GM18909 (cell line): Measurements from ENCODE around the gene KCNMB1.

ENCODE experiments used
- ATAC-seq: cut with Tn5 transposase; IDR thresholded peaks from one replicate; pipeline ENCODE4 v1.9.1; 2021; ENCODE audit warnings: mild to moderate bottlenecking; ENCODE audit not compliant: unreplicated experiment, poor library complexity

The KCNMB1 gene, protein sequence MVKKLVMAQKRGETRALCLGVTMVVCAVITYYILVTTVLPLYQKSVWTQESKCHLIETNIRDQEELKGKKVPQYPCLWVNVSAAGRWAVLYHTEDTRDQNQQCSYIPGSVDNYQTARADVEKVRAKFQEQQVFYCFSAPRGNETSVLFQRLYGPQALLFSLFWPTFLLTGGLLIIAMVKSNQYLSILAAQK

DNA sequence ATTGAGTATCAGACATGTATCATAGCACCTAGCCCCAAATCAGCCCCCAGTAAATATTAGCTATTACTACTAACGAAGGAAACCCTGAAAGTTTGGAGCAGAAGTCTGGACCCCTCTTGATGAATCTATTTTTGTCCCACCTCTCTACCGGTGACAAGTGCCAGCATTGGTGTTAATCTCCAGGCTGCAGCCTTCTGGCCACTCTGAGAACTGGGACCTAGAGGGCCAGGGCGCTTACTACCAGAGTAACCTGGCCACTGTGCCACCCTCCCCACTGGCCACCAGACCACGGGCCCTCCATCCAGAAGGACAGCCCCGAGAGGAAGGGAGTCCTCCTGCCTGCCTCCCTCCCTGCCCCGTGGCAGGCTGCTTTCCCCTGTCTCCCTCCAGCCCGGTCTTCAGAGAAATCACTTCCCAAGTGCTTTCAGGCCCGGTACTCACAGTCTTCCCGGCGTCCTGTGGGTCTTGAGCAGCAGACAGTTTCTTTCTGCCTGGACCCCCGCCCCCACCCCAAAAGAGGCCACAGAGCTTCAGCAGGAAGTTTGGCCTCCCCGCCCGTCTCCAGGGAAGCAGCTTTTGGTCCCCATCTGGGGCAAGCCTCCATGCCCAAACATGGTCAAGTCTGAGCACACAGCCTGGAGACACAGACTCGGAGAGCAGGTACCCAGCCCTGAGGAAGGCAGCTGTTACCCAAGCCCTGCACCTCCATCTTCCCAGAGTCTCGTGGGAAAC, at the start of gene KCNMB1:
Gene KCNMB1, minus strand, starts transcription at position 550 of the 732 bp plus-strand sequence. CDS start 3,920 bp downstream, outside the sequence.
- ATAC-seq = no peak

DNA sequence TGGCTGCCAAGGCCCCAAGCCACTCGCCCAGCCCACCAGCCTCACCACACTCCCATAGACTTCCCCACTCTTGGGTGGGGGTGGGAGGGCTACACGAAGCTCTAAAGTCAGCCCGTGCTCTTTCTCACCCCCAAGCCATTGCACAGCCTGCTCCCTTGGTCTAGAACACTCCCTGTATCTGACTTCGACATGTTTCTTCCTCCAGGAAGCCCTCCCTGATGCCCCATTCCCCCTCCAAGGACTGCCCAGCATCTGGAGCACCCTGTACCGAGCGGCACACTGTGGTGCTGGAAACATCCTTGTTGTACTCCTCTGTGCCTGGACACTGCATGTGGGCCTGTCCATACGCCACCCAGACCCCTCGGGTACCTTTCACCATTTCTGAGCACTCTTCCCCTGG, 49.4 kb upstream of the KCNMB1 start:
- no peak for ATAC-seq

DNA sequence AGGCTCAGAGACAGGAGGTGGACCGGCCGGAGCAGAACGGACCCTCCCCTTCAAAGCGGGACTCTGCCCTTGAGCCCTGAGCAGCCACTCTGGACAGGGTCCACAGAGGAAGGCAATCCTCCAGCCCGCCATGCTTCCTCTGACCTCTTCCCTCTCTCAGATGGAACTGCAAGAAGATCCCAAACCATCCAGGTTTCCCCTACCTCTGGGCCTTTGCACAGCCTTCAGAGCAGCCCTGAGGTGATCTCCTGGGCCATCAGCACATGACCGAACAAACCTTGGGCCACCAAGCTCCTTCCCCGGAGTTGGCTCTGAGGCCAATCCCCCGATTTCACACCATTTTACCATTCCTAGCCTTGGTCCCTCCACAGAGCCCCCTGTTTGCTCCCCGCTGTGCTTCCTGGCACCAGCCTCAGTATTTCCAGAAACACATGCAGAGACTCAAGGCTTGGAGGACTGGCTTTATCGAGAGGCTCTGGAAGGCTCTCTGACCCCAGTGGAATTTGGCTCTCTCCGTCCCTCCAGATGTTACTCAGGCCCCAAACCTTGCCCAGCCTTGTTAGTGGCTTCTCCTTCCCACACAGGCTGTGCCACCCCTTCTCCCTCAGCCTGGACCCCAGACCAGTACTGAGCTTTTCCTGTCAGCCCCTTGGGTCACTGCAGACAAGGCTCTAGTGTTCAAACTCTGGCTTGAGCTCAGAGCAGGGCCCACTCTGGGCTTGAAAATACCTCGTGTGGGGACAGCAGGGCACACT, 48.6 kb upstream of the KCNMB1 start:
- ATAC-seq = no peak

DNA sequence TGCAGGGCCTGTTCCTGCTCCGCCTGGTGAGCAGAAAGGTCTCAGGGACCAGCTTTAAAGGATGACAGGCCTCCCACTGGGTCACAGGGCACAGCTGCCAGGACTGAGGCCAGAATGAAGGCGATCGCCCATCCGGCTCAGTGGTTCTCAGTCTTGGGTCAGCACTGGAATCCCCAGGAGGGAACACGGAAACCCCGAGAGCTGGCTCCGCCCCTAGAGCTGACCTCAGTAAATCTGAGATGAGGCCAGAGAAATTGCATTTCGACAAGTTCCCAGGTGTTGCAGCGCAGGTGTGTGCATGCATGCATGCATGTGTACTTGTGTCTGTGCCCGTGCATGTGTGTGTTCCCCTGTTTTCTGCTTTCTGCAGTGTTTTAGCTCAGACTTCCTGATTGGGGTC, 47.2 kb upstream of the KCNMB1 start:
- no peak for ATAC-seq

DNA sequence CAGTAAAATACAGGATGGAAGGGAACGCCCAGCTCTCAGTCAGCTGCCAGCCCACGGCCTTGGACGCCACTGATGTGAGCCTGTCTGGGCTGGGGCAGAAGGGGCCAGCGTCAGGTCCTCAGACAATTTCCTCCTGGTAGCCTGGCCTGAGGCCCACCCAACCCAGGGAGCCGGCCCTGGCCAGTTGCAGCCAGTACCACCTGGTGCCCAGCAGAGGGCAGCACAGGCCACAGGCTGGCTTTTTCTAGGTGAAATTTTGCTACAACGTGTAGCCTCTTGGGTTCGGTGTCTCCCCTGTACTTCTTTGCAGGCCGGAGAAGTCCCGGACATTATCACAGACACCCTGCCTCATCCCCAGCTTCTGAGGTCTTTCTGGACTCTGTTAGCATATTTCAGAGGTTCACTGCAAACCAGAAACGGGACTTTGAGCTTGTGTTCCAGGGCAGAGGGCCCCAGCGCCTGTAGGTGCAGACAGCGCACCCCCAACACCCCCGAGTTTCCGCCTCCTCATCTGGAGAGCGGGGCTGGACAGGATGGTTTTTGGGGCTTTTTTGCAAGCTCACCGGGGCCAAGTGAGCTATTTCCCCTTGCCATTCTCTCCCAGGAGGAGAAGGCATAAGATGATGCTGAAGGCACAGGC, 45.9 kb upstream of the KCNMB1 start:
- ATAC-seq = no peak

DNA sequence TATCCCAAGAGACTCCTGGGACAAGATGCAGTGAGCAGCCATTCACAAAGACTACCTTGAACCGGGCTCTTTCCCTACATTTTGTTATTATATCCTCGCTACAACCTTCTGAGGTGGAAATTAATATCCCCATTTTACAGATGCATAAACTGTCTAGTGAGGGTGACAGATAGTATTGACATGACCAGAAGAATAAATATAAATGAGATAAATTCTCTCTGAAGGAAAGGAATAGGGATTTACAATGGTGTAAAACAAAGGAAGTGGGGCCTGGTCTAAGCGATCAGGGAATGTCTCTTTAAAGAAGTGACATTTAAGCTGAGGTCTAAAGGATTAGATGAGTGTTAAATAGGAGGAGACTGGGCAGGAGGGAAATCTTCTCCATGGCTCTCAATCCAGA, 43.5 kb upstream of the KCNMB1 start:
- ATAC-seq = no peak

DNA sequence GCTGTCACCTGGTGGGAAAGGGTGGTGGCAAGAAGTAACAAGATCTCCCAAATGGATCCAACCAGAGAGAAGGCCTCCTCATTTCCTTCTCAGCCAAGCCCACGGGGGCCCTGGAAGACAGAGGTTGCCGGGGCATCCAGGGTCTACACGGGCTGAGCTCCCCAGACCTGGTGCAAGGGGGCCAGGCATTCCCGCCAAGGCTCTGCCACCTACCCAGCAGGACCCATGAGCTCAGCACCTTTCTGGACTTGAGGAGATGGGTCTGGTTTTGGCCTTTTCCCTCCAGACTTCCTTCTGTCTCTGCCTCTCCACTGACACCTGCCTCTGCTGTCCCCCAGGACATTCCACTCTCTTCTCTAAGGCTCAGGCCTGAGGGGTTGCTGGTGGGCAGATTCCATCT, 42.4 kb upstream of the KCNMB1 start:
- no peak for ATAC-seq

DNA sequence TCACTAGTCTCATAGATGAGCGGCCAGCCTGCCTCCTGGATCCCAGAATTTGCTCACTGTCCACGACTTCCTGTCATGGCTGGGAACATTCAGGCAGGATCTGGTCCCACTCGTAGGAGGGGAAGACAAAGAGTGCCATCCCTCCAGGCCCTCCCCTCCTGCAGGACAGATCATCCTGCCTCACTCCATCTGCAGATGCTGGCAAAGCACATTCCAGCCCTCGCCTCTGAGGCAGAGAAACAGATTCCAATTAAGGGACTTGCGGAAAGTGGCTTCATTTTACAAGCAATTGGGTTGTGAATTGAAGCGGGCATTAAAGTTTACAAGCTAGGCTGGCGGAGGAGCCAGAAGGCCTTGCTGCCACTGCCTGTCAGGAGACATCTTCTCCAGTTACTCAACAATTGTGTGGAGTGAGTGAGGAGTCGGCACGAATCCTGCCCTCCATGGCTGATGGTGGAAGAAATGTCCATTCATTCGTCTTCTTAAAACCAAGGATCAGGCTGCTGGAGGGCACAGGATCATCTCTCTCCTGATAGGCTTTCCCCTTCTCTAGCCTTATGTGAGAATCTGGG, 41.8 kb upstream of the KCNMB1 start:
- ATAC-seq = no peak

DNA sequence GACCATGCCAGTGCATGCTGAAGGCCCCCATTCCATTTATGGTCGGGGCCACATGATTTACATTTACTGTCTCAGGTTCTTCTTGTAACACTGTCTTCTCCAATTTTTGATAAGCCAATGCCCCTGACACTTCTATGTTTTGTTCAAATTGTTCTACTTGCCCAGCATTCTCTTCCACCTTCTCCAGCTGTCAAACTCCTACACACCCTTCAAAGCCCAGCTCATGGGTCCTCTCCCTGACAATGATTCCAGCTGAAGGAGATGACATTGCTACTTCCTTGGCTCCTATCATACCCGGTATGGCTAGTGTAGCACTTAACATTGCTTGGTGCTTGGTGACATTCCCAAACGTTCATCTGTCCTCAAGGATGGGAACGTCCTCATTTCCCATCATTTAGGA, 41.1 kb upstream of the KCNMB1 start:
- no peak for ATAC-seq

DNA sequence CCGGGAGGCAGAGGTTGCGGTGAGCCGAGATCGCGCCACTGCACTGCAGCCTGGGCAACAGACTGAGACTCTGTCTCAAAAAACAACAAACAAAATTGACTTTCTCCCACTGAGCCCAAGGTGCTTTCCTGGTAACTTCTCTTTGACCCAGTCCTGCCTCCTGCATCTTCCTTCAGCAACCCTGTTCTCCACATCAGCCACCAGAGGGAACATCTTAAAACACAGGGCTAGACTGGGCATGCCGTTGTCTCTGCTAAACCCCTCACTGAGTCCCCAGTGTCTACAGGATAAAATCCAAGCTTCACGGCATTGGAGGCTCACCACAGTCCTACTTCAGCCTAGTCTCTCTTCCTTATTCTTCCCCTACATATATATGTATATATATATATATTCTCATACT, 39.8 kb upstream of the KCNMB1 start:
- no peak for ATAC-seq

DNA sequence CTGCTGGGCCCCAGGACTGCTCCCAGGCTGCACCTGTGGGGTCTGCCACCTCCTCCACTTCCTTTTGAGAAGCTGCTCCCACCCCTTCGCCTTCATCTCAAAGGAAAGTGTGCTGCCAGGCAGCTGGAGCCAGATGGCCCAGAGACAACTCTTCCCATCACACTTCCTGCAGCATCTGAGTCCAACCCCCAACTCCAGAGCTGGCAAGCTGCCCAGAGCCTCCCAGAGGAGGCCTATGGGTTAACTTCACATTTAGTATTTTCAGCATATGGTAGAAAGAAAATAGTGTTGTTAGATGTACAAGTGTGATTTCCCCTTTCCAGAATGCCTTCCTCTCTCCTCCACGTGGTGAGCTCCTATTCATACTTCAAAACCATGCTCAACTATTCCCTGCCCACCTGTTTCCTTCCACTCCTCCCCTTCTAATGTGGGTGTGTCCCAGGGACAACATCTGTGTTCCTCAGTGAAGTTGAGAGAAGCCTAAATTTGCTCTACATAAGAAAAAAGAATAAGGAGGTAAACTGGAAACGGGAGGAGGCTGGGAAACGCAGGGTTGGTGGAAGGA, 38.6 kb upstream of the KCNMB1 start:
- no peak for ATAC-seq

DNA sequence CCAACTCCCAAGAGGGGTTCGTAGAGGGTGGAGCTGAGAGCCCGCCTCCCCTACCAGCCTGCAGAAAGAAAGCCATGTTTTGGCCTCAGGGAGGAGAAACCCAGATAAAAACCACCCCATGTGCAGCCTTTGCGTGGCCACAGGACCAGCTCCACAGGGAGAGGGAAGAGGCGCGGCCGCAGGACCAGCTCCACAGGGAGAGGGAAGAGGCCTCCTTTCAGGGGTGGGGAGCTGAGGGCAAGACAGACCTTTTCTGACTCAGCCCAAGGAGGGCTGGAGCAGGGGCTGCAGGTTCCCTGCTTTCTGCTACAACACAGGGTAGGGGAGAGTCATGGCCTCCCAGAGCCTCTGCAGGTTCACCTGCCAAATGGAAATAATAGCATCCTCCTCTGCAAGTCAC, 37.6 kb upstream of the KCNMB1 start:
- ATAC-seq = no peak

DNA sequence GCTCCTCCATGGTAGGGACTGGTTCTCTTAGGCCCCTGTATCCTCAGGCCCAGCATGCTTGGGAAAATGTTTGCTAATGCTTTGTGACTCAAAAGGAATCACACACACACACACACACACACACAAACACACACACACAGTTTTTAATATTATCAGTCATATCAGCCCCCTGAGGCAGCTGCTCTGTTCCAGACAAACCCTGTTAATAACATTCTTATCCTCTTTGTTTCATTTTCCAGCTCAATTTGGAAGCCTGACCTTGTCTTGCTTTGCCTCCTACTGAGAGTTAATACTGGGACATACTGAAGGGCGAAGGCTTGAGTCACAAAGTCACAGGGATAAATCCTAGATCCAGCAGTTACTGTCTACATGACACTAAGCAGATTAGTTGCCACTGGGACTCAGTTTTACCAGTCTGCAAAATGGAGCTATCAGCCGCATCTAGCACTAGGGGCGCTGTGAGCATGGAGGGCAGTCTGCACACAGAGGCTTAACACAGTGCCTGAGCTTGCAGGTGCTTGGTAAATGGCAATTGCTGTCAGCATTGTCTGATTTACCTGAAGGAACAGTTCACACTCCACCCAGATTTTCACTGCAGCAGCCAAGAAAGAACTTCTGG, 37.1 kb upstream of the KCNMB1 start:
- ATAC-seq = no peak

DNA sequence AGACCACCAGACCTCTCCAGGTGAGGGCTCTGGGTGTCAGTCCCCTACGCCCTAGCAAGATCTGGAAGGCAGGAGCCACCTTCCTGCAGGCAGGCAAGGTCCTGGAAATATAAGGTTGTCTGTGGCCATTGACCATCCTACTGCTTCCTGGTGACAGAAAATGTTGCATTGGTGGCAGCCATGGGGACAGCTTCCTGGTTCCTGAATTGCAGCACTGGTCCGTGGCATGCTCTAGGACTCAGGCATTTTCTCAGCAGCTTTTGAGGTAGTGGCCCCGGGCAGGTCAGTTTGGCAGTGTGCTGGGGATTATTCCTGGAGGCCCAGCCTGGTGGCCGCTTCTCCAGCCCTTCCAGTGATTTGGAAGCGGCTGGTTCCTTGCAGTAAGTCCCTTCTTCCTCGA, 36.6 kb upstream of the KCNMB1 start:
- no peak for ATAC-seq

DNA sequence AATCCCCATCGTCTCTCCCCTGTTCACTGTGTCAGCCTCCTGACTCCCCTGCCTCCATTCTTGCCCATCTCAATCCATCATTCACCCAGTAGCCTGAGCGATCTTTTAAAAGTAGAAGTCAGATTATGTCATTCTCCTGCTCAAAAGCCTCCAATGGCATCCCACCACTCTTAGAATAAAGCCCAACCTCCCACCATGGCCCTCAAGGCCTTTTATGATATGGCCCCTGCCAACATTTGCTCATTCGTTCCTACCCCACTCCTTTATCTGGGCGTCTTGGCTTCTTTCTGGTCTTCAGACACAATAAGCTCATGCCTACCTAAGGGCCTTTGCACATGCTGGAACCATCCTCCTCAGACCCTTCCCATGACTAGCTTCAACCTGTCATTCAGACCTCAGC, 35.5 kb upstream of the KCNMB1 start:
- no peak for ATAC-seq

DNA sequence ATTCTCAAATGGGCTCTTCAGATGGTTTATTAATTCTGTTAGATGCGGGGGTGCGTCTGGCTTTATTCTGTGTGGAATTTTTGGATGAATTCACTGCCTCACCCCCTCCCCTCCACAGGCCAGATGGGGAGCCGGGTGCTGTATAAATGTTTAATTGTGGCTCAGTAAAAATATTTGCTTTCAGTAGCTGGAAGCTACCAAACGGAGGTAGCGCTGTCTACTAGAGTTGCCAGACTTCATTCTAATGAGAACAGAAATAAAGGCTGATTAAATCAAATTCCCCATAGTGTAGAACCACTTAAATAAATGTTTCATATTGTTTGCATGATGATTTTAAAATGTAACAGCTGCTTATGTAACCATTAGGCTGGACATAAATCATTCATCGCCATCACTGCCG, 34.5 kb upstream of the KCNMB1 start:
- ATAC-seq = no peak

DNA sequence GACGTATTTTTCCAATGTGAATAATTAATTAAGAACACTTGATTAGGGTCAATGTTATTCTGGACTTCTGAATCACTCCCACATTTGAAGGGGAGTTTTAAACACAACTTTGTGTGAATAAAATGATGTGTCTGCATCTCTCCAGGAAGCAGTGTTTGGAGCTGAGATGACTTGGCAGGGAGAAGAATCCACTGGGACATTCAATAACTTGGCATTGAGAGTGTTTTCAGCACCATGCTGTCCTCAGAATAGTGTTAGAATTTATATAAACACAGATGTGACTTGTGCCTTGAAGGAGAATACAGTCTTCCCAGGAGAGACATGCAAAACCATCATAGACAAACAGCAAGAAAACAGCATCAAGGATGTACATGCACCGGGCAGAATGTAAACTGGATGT, 32.7 kb upstream of the KCNMB1 start:
- no peak for ATAC-seq

DNA sequence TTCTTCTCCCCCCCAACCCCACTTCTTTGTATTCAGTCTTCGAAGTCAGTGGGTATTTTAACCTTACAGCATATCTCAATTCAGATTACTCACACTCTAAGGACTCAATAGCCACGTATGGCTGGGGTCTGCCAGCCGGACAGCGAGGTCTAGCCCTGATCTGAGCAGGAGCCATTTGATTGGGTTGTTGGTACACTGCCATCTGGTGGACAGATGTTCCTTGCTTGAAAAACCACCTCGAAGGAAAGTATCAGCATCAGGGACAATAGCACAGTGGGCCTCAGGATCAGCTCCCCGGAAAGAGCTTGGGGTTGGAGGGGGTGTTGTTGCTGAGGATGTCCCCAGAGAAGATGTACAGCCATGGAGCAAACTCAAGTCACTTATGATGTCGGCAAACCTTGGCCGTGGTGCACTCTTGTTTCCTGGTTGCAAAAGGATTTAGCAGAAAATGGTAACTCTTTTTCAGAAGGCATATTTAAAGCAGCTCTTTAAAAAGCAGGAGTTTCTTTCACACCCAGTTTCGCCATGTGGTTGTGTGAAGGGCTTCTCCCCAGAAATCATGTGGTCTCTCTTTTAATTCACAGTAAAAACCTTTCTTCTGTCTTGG, 31.7 kb upstream of the KCNMB1 start:
- peak; percentile 65 for ATAC-seq

DNA sequence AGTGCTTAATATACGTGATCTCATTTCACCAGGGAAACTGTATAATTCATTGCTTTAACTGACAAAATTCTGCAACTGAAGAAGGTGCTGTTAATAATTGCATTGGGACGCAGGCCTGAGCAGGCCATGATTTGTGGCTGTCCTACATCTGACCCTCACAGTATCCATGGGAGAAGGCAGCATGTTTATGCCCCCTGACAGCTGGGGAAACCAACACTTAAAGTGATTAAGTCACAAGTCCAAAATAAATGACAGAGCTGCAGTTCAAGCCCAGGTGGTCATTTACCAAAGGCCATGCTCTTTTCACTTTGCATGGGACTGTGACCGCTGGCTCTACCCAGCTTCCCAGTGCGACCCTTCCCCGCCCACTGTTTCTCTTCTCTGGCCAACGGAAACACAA, 30.5 kb upstream of the KCNMB1 start:
- no peak for ATAC-seq

DNA sequence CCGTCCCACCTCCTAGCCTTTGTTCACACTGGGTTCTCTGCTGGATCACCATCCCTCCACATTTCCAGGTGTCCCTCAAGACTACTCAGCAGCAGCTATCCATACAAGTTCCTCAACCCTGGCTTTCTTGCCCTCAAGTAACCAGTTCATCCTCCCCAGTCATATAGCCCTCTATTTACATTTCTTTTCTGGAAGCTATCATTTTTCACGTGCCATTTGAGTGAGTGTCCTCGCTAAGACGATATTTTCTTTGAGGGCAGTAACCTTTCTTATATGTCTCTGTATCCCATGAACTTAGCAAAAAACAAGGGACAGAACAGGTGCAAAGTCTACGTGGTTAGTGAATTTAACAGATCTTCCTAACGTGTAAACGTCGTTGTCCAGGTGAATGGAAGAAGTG, 29.6 kb upstream of the KCNMB1 start:
- ATAC-seq = no peak
